HG03342 (cell line): ENCODE measurements around the gene GON4L.
"Not testable (repeated sequence)": the region's sequence is repeated elsewhere in the genome, so short reads cannot be mapped to it uniquely, and the experiment has no call there.

Experiments
- ATAC-seq: cut with Tn5 transposase; IDR thresholded peaks from one replicate; pipeline ENCODE4 v1.9.1; 2021; ENCODE audit warnings: mild to moderate bottlenecking, moderate library complexity; ENCODE audit not compliant: unreplicated experiment

The GON4L gene

GRCh38 chr1:155827450-155827849 lies 29.6 kb downstream of the GON4L start:
- ATAC-seq, result no peak

- ATAC-seq, result no peak
Observed at GRCh38 chr1:155816351-155816750, 40.7 kb downstream of the GON4L start.

GRCh38 chr1:155813672-155814071 lies 43.3 kb downstream of the GON4L start:
- no peak for ATAC-seq

- no peak for ATAC-seq
Observed at GRCh38 chr1:155812878-155813277, 44.1 kb downstream of the GON4L start.

GRCh38 chr1:155809088-155809487 lies 47.9 kb downstream of the GON4L start:
- ATAC-seq, result no peak

GRCh38 chr1:155801149-155801548 lies 55.9 kb downstream of the GON4L start:
- no peak for ATAC-seq

- not testable (repeated sequence) for ATAC-seq
Observed at GRCh38 chr1:155795618-155796017, 61.4 kb downstream of the GON4L start.

GRCh38 chr1:155794605-155795245 lies 62.3 kb downstream of the GON4L start:
- ATAC-seq, result no peak

GRCh38 chr1:155793213-155793612 lies 63.8 kb downstream of the GON4L start:
- no peak for ATAC-seq

GRCh38 chr1:155777582-155777981 lies 79.4 kb downstream of the GON4L start:
- ATAC-seq, result no peak

- no peak for ATAC-seq
Observed at GRCh38 chr1:155776414-155776813, 80.6 kb downstream of the GON4L start.

- no peak for ATAC-seq
Observed at GRCh38 chr1:155773221-155773620, 83.8 kb downstream of the GON4L start.

GRCh38 chr1:155769257-155769656 lies 87.8 kb downstream of the GON4L start:
- no peak for ATAC-seq

- not testable (repeated sequence) for ATAC-seq
Observed at GRCh38 chr1:155767399-155767989, 89.5 kb downstream of the GON4L start.

GRCh38 chr1:155763989-155764388 lies 93.0 kb downstream of the GON4L start:
- ATAC-seq, result not testable (repeated sequence)

- not testable (repeated sequence) for ATAC-seq
Observed at GRCh38 chr1:155763090-155763815, 93.8 kb downstream of the GON4L start.

GRCh38 chr1:155761736-155762405 lies 95.1 kb downstream of the GON4L start:
- ATAC-seq, result no peak

- ATAC-seq, result no peak
Observed at GRCh38 chr1:155760751-155761475, 96.1 kb downstream of the GON4L start.

GRCh38 chr1:155759966-155760630 lies 96.9 kb downstream of the GON4L start:
- ATAC-seq, result no peak

GRCh38 chr1:155759017-155759416 lies 98.0 kb downstream of the GON4L start:
- ATAC-seq, result not testable (repeated sequence)
